Smooth muscle cell (in vitro differentiated cells): ENCODE results near the gene MXRA7. TPM values are rescaled to one million over a fixed set of nuclear protein-coding genes. Genes with fewer than 3 reads are reported as not detected.

Experiments
- DNase-seq: peaks from one replicate; lab custom pipeline; 2025; ENCODE audit not compliant: unreplicated experiment; lab: John Stamatoyannopoulos, UW
- H2AFZ ChIP-seq: fragments of 200-600 bp; sonication (generic); 2 replicates; pipeline ENCODE4 v1.6.0; 2016; ENCODE audit warnings: antibody characterized with exemption, low read depth, mild to moderate bottlenecking
- H3F3A ChIP-seq: fragments of 200-600 bp; sonication (generic); 2 replicates; pipeline ENCODE4 v1.6.0; 2017; ENCODE audit warnings: antibody characterized with exemption, low read depth
- H3K27ac ChIP-seq: fragments of 200-600 bp; sonication (generic); 2 replicates; pipeline ENCODE4 v1.5.1; 2016; ENCODE audit warnings: low read depth, mild to moderate bottlenecking
- H3K27me3 ChIP-seq: fragments of 200-600 bp; sonication (generic); 2 replicates; pipeline ENCODE4 v1.6.1; 2016; ENCODE audit warnings: low read depth, mild to moderate bottlenecking
- H3K36me3 ChIP-seq: fragments of 200-600 bp; sonication (generic); 2 replicates; pipeline ENCODE4 v1.5.1; 2016; ENCODE audit warnings: low read depth
- H3K4me1 ChIP-seq: fragments of 200-600 bp; sonication (generic); 2 replicates; pipeline ENCODE4 v1.5.1; 2016; ENCODE audit warnings: low read depth
- H3K4me2 ChIP-seq: fragments of 200-600 bp; sonication (generic); 2 replicates; pipeline ENCODE4 v1.6.0; 2016; ENCODE audit warnings: mild to moderate bottlenecking
- H3K4me3 ChIP-seq: fragments of 200-600 bp; sonication (generic); 2 replicates; pipeline ENCODE4 v1.5.1; 2016; ENCODE audit warnings: mild to moderate bottlenecking
- H3K79me2 ChIP-seq: fragments of 200-600 bp; sonication (generic); 2 replicates; pipeline ENCODE4 v1.6.0; 2016; ENCODE audit warnings: low read depth, mild to moderate bottlenecking
- H3K9ac ChIP-seq: fragments of 200-600 bp; sonication (generic); 2 replicates; pipeline ENCODE4 v1.6.0; 2016; ENCODE audit warnings: low read depth
- H3K9me3 ChIP-seq: fragments of 200-600 bp; sonication (generic); replicated peaks from 2 replicates; pipeline ENCODE4 v1.5.1; 2016; ENCODE audit warnings: low read depth
- H4K20me1 ChIP-seq: fragments of 200-600 bp; sonication (generic); 2 replicates; pipeline ENCODE4 v1.6.0; 2016; ENCODE audit warnings: low read depth
- WGBS: methylation state at CpG from one replicate; pipeline ENCODE4 v1.1.7; 2016; ENCODE audit warnings: low lambda C conversion rate; 5-methylcytosine and 5-hydroxymethylcytosine counted together
- polyA plus RNA-seq: library from polyadenylated mRNA; unstranded; fragments of >200 nt; fragmentation: Nextera tagmentation; extraction: Ambion mirVana; gene quantifications from 2 replicates; pipeline ENCODE4 v1.2.1, GENCODE V29; 2016
- total RNA-seq: library from RNA; depleted of rRNA; stranded (reverse); fragments of >200 nt; gene quantifications from 2 replicates; pipeline ENCODE4 v1.2.3, GENCODE V29; 2014
- TF ChIP-seq, protein P1 (sequence below): fragments of 200-600 bp; sonication (generic); IDR thresholded peaks from 2 replicates; pipeline ENCODE4 v1.5.1; 2017; ENCODE audit warnings: borderline replicate concordance, mild to moderate bottlenecking, antibody characterized with exemption; ENCODE audit not compliant: insufficient read depth, poor library complexity, severe bottlenecking

MXRA7 gene
- total and polyA plus RNA-seq, 2 experiments from 2014 or later = 134 to 158 TPM

- no peaks in the 10 kb centered on the region for H3K27me3 ChIP-seq
- no peaks in the 10 kb centered on the region for H4K20me1 ChIP-seq
- no peak overlapping the region for H3K4me3 ChIP-seq
- H3K4me2 ChIP-seq = no peak overlapping the region
- H3K4me1 ChIP-seq = peaks cover 13% of the 10 kb centered on the region
- no peak overlapping the region for H2AFZ ChIP-seq
- H3K36me3 ChIP-seq = no peaks in the 10 kb centered on the region
- H3K79me2 ChIP-seq = no peaks in the 10 kb centered on the region
- no peak for DNase-seq
- no peaks in the 10 kb centered on the region for H3F3A ChIP-seq
- WGBS = 97% methylated on average over 6 of the region's 6 CpGs
- TF ChIP-seq, protein P1, sequence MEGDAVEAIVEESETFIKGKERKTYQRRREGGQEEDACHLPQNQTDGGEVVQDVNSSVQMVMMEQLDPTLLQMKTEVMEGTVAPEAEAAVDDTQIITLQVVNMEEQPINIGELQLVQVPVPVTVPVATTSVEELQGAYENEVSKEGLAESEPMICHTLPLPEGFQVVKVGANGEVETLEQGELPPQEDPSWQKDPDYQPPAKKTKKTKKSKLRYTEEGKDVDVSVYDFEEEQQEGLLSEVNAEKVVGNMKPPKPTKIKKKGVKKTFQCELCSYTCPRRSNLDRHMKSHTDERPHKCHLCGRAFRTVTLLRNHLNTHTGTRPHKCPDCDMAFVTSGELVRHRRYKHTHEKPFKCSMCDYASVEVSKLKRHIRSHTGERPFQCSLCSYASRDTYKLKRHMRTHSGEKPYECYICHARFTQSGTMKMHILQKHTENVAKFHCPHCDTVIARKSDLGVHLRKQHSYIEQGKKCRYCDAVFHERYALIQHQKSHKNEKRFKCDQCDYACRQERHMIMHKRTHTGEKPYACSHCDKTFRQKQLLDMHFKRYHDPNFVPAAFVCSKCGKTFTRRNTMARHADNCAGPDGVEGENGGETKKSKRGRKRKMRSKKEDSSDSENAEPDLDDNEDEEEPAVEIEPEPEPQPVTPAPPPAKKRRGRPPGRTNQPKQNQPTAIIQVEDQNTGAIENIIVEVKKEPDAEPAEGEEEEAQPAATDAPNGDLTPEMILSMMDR = no peak
- no peaks in the 10 kb centered on the region for H3K9me3 ChIP-seq
- H3K27ac ChIP-seq = no peak overlapping the region
- H3K9ac ChIP-seq = no peak overlapping the region
These were observed 35.1 kb downstream of the MXRA7 start for GRCh38 chr17:76675648-76676047.

DNA sequence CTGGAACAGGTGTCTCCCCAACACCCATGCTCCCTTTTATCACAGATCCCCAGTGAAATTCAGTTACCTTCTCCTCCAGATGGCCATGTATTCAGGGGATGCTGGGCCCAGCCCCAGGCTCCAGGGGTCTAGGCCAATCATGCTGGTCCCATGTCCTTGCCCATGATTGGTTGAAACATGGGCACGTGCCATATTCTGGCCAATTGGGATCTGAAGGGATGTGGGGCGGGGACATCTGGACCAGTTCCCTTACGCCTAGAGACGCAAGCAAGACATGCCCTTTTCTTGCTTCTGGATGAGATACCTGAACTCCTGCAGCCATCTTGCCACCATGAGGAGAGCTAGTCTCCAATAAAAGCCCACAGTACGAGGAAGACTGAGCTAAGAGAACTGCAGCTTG lies 36.2 kb downstream of the MXRA7 start:
- 95% methylated on average over 5 of the region's 5 CpGs for WGBS
- TF ChIP-seq, protein P1 = no peak
- no peak for DNase-seq

GRCh38 chr17:76673729-76674128 lies 37.0 kb downstream of the MXRA7 start:
- 83% methylated on average over 5 of the region's 5 CpGs for WGBS
- DNase-seq = no peak
- Histone ChIP-seq H3K4me2 (no peak overlapping the region), H3K79me2 (no peaks in the 10 kb centered on the region), H3K9ac (no peak overlapping the region), H3K27ac (no peak overlapping the region), H3F3A (no peaks in the 10 kb centered on the region), H3K4me1 (peaks cover 13% of the 10 kb centered on the region), H3K4me3 (no peak overlapping the region), H2AFZ (no peak overlapping the region), H4K20me1 (no peaks in the 10 kb centered on the region), H3K9me3 (no peaks in the 10 kb centered on the region), H3K36me3 (no peaks in the 10 kb centered on the region), H3K27me3 (no peaks in the 10 kb centered on the region)
- TF ChIP-seq, protein P1 = no peak

More for the DNA sequence above, 36.2 kb downstream of the MXRA7 start:
- H4K20me1 ChIP-seq = no peaks in the 10 kb centered on the region
- no peak overlapping the region for H3K9ac ChIP-seq
- no peak overlapping the region for H3K27ac ChIP-seq
- H3K4me1 ChIP-seq = peaks cover 13% of the 10 kb centered on the region
- no peaks in the 10 kb centered on the region for H3K9me3 ChIP-seq
- H3K27me3 ChIP-seq = no peaks in the 10 kb centered on the region
- H3K36me3 ChIP-seq = no peaks in the 10 kb centered on the region
- H3K4me3 ChIP-seq = no peak overlapping the region
- no peak overlapping the region for H2AFZ ChIP-seq
- H3K4me2 ChIP-seq = no peak overlapping the region
- no peaks in the 10 kb centered on the region for H3F3A ChIP-seq
- no peaks in the 10 kb centered on the region for H3K79me2 ChIP-seq

- no peak overlapping the region for H3K9ac ChIP-seq
- peak overlapping the region; percentile 94 for H3K4me2 ChIP-seq
- TF ChIP-seq, protein P1 = no peak
- H3K27ac ChIP-seq = no peak overlapping the region
- no peak for DNase-seq
- H3K4me1 ChIP-seq = peaks cover 13% of the 10 kb centered on the region
- no peaks in the 10 kb centered on the region for H3K79me2 ChIP-seq
- H3K27me3 ChIP-seq = no peaks in the 10 kb centered on the region
- H3K4me3 ChIP-seq = peak overlapping the region; percentile 75
- H3K9me3 ChIP-seq = no peaks in the 10 kb centered on the region
- no peaks in the 10 kb centered on the region for H3K36me3 ChIP-seq
- no peaks in the 10 kb centered on the region for H3F3A ChIP-seq
- 93% methylated on average over 3 of the region's 3 CpGs for WGBS
- no peak overlapping the region for H2AFZ ChIP-seq
- no peaks in the 10 kb centered on the region for H4K20me1 ChIP-seq
These were observed 37.9 kb downstream of the MXRA7 start for GRCh38 chr17:76672892-76673291.
